Dedifferentiated amniotic fluid mesenchymal stem cell (primary cell): ENCODE data around the gene IFNL2.
"Not testable (repeated sequence)": the region's sequence is repeated elsewhere in the genome, so short reads cannot be mapped to it uniquely, and the experiment has no call there.

Source experiments
- DNase-seq: peaks from one replicate; pipeline ENCODE4 v3.0.0-alpha.2; 2016; ENCODE audit errors: extremely low spot score

IFNL2 gene

GRCh38 chr19:39296906-39297305, 28.7 kb downstream of the IFNL2 start:
- DNase-seq, result no peak

- DNase-seq, result no peak
These were observed 29.9 kb downstream of the IFNL2 start for GRCh38 chr19:39297931-39298634.

GRCh38 chr19:39299404-39299803, 31.2 kb downstream of the IFNL2 start:
- DNase-seq, result no peak

GRCh38 chr19:39299832-39300231, 31.6 kb downstream of the IFNL2 start:
- DNase-seq, result no peak

GRCh38 chr19:39301021-39301420, 32.8 kb downstream of the IFNL2 start:
- no peak for DNase-seq

GRCh38 chr19:39301562-39301961, 33.4 kb downstream of the IFNL2 start:
- DNase-seq, result no peak

GRCh38 chr19:39303373-39304184, 35.4 kb downstream of the IFNL2 start:
- DNase-seq, result no peak

GRCh38 chr19:39304185-39304513, 36.0 kb downstream of the IFNL2 start:
- DNase-seq, result no peak

- DNase-seq, result no peak
These were observed 36.7 kb downstream of the IFNL2 start for GRCh38 chr19:39304701-39305571.

- no peak for DNase-seq
These were observed 37.9 kb downstream of the IFNL2 start for GRCh38 chr19:39306075-39306474.

GRCh38 chr19:39307046-39307821, 39.0 kb downstream of the IFNL2 start:
- no peak for DNase-seq

- DNase-seq, result no peak
These were observed 39.8 kb downstream of the IFNL2 start for GRCh38 chr19:39307822-39308530.

- no peak for DNase-seq
These were observed 40.5 kb downstream of the IFNL2 start for GRCh38 chr19:39308531-39309304.

GRCh38 chr19:39309305-39309670, 41.1 kb downstream of the IFNL2 start:
- DNase-seq, result not testable (repeated sequence)

GRCh38 chr19:39310558-39311311, 42.5 kb downstream of the IFNL2 start:
- DNase-seq, result no peak

GRCh38 chr19:39314016-39314728, 46.0 kb downstream of the IFNL2 start:
- DNase-seq, result no peak

- no peak for DNase-seq
These were observed 47.7 kb downstream of the IFNL2 start for GRCh38 chr19:39315933-39316332.

GRCh38 chr19:39316627-39317321, 48.6 kb downstream of the IFNL2 start:
- DNase-seq, result no peak
